ENCODE results near the gene SRSF3.

GRCh38 chr6:36560822-36561221 lies 33.3 kb upstream of the SRSF3 start:
- no peak for TF ChIP-seq CTCF (conservative IDR thresholded peaks at IDR 0.05; ENCODE audit: low read length)
- no peak for TF ChIP-seq EZH2phosphoT487 (IDR thresholded peaks at IDR 0.05; ENCODE audit: borderline replicate concordance, low read depth, low read length)

Data from OCI-LY7 (cell line).